IMR-90 (cell line): Measurements from ENCODE around the gene LIX1.

ENCODE experiments used
- BHLHE40 ChIP-seq: fragments of 150-350 bp; IDR thresholded peaks from 2 replicates; pipeline ENCODE4 v1.6.1; 2016; ENCODE audit warnings: mild to moderate bottlenecking, low read depth, low read length
- CEBPB ChIP-seq: IDR thresholded peaks from 2 replicates; pipeline ENCODE4 v1.6.1; 2012; ENCODE audit warnings: low read depth, low read length, improper control_type of control experiment
- FOS ChIP-seq: fragments of 150-350 bp; IDR thresholded peaks from 2 replicates; pipeline ENCODE4 v1.6.1; 2016; ENCODE audit warnings: low read depth, low read length
- NFE2L2 ChIP-seq: fragments of 150-350 bp; IDR thresholded peaks from 2 replicates; pipeline ENCODE4 v1.6.1; 2016; ENCODE audit warnings: low read depth, mild to moderate bottlenecking, low read length
- POLR2A ChIP-seq: IDR thresholded peaks from 2 replicates; pipeline ENCODE4 v1.6.1; 2012; ENCODE audit warnings: mild to moderate bottlenecking, low read depth, low read length
- SMC3 ChIP-seq: fragments of 150-350 bp; IDR thresholded peaks from 2 replicates; pipeline ENCODE4 v1.6.1; 2016; ENCODE audit warnings: low read depth, mild to moderate bottlenecking, antibody characterized with exemption, low read length, moderate library complexity
- USF2 ChIP-seq: fragments of 150-350 bp; IDR thresholded peaks from 2 replicates; pipeline ENCODE4 v1.6.1; 2017; ENCODE audit warnings: mild to moderate bottlenecking, antibody characterized with exemption, low read length, low read depth
- TF ChIP-seq, protein P1 (sequence below): conservative IDR thresholded peaks from 2 replicates; pipeline ENCODE4 v1.5.1; 2012; ENCODE audit warnings: mild to moderate bottlenecking, low read depth, low read length, improper control_type of control experiment
- TF ChIP-seq, protein P2 (sequence below): fragments of 150-350 bp; IDR thresholded peaks from 2 replicates; pipeline ENCODE4 v1.6.1; 2016; ENCODE audit warnings: low read depth, mild to moderate bottlenecking, low read length, moderate library complexity, borderline replicate concordance

GRCh38 chr5:97077246-97077645 lies 65.2 kb downstream of the LIX1 start:
- TF ChIP-seq, protein P1, sequence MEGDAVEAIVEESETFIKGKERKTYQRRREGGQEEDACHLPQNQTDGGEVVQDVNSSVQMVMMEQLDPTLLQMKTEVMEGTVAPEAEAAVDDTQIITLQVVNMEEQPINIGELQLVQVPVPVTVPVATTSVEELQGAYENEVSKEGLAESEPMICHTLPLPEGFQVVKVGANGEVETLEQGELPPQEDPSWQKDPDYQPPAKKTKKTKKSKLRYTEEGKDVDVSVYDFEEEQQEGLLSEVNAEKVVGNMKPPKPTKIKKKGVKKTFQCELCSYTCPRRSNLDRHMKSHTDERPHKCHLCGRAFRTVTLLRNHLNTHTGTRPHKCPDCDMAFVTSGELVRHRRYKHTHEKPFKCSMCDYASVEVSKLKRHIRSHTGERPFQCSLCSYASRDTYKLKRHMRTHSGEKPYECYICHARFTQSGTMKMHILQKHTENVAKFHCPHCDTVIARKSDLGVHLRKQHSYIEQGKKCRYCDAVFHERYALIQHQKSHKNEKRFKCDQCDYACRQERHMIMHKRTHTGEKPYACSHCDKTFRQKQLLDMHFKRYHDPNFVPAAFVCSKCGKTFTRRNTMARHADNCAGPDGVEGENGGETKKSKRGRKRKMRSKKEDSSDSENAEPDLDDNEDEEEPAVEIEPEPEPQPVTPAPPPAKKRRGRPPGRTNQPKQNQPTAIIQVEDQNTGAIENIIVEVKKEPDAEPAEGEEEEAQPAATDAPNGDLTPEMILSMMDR, result no peak
- TF ChIP-seq POLR2A, result no peak
- no peak for TF ChIP-seq SMC3
- TF ChIP-seq CEBPB, result no peak
- TF ChIP-seq FOS, result no peak
- no peak for TF ChIP-seq USF2
- TF ChIP-seq NFE2L2, result no peak
- TF ChIP-seq, protein P2, sequence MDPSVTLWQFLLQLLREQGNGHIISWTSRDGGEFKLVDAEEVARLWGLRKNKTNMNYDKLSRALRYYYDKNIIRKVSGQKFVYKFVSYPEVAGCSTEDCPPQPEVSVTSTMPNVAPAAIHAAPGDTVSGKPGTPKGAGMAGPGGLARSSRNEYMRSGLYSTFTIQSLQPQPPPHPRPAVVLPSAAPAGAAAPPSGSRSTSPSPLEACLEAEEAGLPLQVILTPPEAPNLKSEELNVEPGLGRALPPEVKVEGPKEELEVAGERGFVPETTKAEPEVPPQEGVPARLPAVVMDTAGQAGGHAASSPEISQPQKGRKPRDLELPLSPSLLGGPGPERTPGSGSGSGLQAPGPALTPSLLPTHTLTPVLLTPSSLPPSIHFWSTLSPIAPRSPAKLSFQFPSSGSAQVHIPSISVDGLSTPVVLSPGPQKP, result no peak
- TF ChIP-seq BHLHE40, result no peak
